ENCODE data around the gene ODF2L.

ODF2L gene

GRCh38 chr1:86335916-86336315 lies 60.2 kb downstream of the ODF2L start:
- no peak for TF ChIP-seq ISL1 (CRISPR knock-in tag; IDR thresholded peaks at IDR 0.05)
- TF ChIP-seq CSDC2 (CRISPR knock-in tag; IDR thresholded peaks at IDR 0.05), result no peak
- no peak for ATAC-seq

DNA sequence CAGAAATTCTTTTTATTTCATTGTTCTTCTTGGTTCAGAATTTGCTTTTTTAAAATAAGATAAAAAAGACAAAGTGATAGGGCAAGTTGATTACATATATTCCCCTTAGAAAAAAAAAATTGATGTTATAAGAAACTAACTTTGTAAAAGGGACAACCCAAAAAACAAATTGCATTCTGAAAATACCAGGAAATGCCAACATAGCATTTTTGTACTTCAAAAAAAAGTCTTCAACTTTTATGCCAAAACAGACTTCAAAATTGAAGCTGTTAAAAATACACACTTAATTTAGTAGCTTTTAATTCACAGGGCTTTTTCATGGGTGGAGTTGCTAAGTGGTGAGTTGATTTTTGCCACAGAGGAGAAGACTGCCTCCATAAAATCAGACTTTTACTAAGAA lies 70.9 kb downstream of the ODF2L start:
- TF ChIP-seq ZNF70 (CRISPR knock-in tag; IDR thresholded peaks at IDR 0.05), result no peak
- TF ChIP-seq CSRNP3 (CRISPR knock-in tag; IDR thresholded peaks at IDR 0.05), result no peak
- TF ChIP-seq, protein P1, sequence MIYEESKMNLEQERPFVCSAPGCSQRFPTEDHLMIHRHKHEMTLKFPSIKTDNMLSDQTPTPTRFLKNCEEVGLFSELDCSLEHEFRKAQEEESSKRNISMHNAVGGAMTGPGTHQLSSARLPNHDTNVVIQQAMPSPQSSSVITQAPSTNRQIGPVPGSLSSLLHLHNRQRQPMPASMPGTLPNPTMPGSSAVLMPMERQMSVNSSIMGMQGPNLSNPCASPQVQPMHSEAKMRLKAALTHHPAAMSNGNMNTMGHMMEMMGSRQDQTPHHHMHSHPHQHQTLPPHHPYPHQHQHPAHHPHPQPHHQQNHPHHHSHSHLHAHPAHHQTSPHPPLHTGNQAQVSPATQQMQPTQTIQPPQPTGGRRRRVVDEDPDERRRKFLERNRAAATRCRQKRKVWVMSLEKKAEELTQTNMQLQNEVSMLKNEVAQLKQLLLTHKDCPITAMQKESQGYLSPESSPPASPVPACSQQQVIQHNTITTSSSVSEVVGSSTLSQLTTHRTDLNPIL (CRISPR knock-in tag; IDR thresholded peaks at IDR 0.05; ENCODE audit: low read depth), result no peak
- TF ChIP-seq, protein P2, sequence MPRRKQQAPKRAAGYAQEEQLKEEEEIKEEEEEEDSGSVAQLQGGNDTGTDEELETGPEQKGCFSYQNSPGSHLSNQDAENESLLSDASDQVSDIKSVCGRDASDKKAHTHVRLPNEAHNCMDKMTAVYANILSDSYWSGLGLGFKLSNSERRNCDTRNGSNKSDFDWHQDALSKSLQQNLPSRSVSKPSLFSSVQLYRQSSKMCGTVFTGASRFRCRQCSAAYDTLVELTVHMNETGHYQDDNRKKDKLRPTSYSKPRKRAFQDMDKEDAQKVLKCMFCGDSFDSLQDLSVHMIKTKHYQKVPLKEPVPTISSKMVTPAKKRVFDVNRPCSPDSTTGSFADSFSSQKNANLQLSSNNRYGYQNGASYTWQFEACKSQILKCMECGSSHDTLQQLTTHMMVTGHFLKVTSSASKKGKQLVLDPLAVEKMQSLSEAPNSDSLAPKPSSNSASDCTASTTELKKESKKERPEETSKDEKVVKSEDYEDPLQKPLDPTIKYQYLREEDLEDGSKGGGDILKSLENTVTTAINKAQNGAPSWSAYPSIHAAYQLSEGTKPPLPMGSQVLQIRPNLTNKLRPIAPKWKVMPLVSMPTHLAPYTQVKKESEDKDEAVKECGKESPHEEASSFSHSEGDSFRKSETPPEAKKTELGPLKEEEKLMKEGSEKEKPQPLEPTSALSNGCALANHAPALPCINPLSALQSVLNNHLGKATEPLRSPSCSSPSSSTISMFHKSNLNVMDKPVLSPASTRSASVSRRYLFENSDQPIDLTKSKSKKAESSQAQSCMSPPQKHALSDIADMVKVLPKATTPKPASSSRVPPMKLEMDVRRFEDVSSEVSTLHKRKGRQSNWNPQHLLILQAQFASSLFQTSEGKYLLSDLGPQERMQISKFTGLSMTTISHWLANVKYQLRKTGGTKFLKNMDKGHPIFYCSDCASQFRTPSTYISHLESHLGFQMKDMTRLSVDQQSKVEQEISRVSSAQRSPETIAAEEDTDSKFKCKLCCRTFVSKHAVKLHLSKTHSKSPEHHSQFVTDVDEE (CRISPR knock-in tag; IDR thresholded peaks at IDR 0.05), result no peak
- no peak for TF ChIP-seq CSDC2 (CRISPR knock-in tag; IDR thresholded peaks at IDR 0.05)
- no peak for TF ChIP-seq ARNTL (CRISPR knock-in tag; IDR thresholded peaks at IDR 0.05; ENCODE audit: borderline replicate concordance, low read depth)
- TF ChIP-seq, protein P3, sequence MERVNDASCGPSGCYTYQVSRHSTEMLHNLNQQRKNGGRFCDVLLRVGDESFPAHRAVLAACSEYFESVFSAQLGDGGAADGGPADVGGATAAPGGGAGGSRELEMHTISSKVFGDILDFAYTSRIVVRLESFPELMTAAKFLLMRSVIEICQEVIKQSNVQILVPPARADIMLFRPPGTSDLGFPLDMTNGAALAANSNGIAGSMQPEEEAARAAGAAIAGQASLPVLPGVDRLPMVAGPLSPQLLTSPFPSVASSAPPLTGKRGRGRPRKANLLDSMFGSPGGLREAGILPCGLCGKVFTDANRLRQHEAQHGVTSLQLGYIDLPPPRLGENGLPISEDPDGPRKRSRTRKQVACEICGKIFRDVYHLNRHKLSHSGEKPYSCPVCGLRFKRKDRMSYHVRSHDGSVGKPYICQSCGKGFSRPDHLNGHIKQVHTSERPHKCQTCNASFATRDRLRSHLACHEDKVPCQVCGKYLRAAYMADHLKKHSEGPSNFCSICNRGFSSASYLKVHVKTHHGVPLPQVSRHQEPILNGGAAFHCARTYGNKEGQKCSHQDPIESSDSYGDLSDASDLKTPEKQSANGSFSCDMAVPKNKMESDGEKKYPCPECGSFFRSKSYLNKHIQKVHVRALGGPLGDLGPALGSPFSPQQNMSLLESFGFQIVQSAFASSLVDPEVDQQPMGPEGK (CRISPR knock-in tag; IDR thresholded peaks at IDR 0.05; ENCODE audit: borderline replicate concordance), result no peak
- ATAC-seq, result no peak

DNA sequence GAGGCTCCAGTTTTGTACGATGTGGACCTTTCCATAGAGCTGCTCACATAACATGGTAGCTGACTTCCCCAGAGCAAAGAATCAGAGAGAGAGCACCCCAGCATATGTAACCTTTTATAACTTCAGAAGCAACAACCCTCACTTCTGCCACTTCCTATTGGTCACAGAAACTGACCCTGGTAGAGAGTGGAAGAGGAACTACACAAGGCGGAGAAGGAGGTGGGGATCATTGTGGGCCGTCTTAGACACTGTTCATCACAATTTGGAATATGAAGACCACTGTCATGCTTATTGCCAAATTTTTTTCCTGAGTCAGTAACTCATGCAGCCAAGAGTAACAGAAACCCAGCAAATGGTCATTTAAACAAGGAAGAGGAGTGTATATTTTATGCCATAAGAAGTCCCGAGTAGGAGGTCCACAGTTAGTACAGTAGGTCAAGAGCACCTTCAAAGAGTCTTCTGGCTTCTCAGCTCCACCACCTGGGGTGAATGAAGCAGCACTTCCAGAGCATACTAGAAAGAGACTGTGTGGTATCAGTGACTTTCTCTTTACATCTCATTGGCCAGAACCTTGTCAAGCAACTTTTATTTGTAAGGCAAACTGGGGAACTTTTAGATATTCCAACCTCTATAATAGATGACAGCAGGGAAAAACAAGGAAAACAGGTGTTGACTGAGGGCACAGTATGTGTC lies 71.8 kb downstream of the ODF2L start:
- ATAC-seq, result no peak
- no peak for TF ChIP-seq OSR1 (CRISPR knock-in tag; IDR thresholded peaks at IDR 0.05)
- TF ChIP-seq ISL1 (CRISPR knock-in tag; IDR thresholded peaks at IDR 0.05), result no peak
- no peak for TF ChIP-seq CSDC2 (CRISPR knock-in tag; IDR thresholded peaks at IDR 0.05)
- no peak for TF ChIP-seq TOX (CRISPR knock-in tag; IDR thresholded peaks at IDR 0.05; ENCODE audit: borderline replicate concordance)
- TF ChIP-seq, protein P2 (CRISPR knock-in tag; IDR thresholded peaks at IDR 0.05), result no peak
- no peak for TF ChIP-seq RARB (CRISPR knock-in tag; IDR thresholded peaks at IDR 0.05)
- TF ChIP-seq CSRNP3 (CRISPR knock-in tag; IDR thresholded peaks at IDR 0.05), result no peak
- no peak for TF ChIP-seq TCF4 (CRISPR knock-in tag; IDR thresholded peaks at IDR 0.05; ENCODE audit: borderline replicate concordance)
- no peak for TF ChIP-seq ZNF8 (CRISPR knock-in tag; IDR thresholded peaks at IDR 0.05)
- TF ChIP-seq ZNF70 (CRISPR knock-in tag; IDR thresholded peaks at IDR 0.05), result no peak
- TF ChIP-seq PPARA (CRISPR knock-in tag; IDR thresholded peaks at IDR 0.05; ENCODE audit: borderline replicate concordance), result no peak
- no peak for TF ChIP-seq ZFP3 (CRISPR knock-in tag; IDR thresholded peaks at IDR 0.05)
- TF ChIP-seq ZFP30 (CRISPR knock-in tag; IDR thresholded peaks at IDR 0.05), result no peak
- no peak for TF ChIP-seq ARNTL (CRISPR knock-in tag; IDR thresholded peaks at IDR 0.05; ENCODE audit: borderline replicate concordance, low read depth)
- TF ChIP-seq, protein P3 (CRISPR knock-in tag; IDR thresholded peaks at IDR 0.05; ENCODE audit: borderline replicate concordance), result no peak
- no peak for TF ChIP-seq POU6F1 (CRISPR knock-in tag; IDR thresholded peaks at IDR 0.05; ENCODE audit: borderline replicate concordance, low read depth)

Data from SK-N-SH treated with all-trans-retinoic acid at 6 μM for 48 hours (cell line).